Keratinocyte (primary cell): ENCODE data around the gene MPV17L. TPM values are rescaled to one million over a fixed set of nuclear protein-coding genes. Genes with fewer than 3 reads are reported as not detected.
"Not testable (repeated sequence)": the region's sequence is repeated elsewhere in the genome, so short reads cannot be mapped to it uniquely, and the experiment has no call there.

ENCODE experiments used
- DNase-seq: peaks from one replicate; pipeline ENCODE4 v3.0.0-alpha.2; 2011; ENCODE audit warnings: low read depth, missing footprints, low spot score
- FAIRE-seq: peaks from 2 replicates; lab custom pipeline; 2011; peaks lifted over from hg19 to GRCh38; lab: Jason Lieb, UNC
- H2AFZ ChIP-seq: 2 replicates; pipeline ENCODE4 v1.6.0; 2012; ENCODE audit warnings: low read length, control low read depth, inconsistent platforms; ENCODE audit not compliant: control insufficient read depth
- H3K27ac ChIP-seq: 2 replicates; pipeline ENCODE4 v1.5.1; 2011; ENCODE audit warnings: low read length; ENCODE audit not compliant: control insufficient read depth, insufficient read depth
- H3K27me3 ChIP-seq: 3 replicates; pipeline ENCODE4 v1.6.0; 2011; ENCODE audit warnings: low read length; ENCODE audit not compliant: control insufficient read depth, insufficient read depth; ENCODE audit errors: extremely low read depth
- H3K36me3 ChIP-seq, 2 experiments: 2 replicates in 1 of 2; 3 replicates in 1 of 2; pipeline ENCODE4 v1.5.1; 2011; ENCODE audit warnings: low read length in 2 of 2, mild to moderate bottlenecking in 1 of 2; ENCODE audit not compliant: control insufficient read depth in 2 of 2, insufficient read depth in 2 of 2; ENCODE audit errors: extremely low read depth in 1 of 2
- H3K4me1 ChIP-seq: 3 replicates; pipeline ENCODE4 v1.5.1; 2011; ENCODE audit warnings: low read length; ENCODE audit not compliant: control insufficient read depth, insufficient read depth; ENCODE audit errors: extremely low read depth
- H3K4me2 ChIP-seq: 3 replicates; pipeline ENCODE4 v1.6.0; 2011; ENCODE audit warnings: low read depth, low read length; ENCODE audit not compliant: control insufficient read depth, insufficient read depth; ENCODE audit errors: extremely low read depth
- H3K4me3 ChIP-seq, 3 experiments: fragments of 200-600 bp in 1 of 3; sonication (generic) in 1 of 3; 2 replicates in 2 of 3; 3 replicates in 1 of 3; pipeline ENCODE4 v1.5.1; 2011 to 2016; ENCODE audit warnings: low read length in 3 of 3, mild to moderate bottlenecking in 3 of 3, control low read depth in 2 of 3, inconsistent platforms in 1 of 3, low read depth in 1 of 3, mixed read lengths in 1 of 3, mixed run types in 1 of 3, moderate library complexity in 1 of 3; ENCODE audit not compliant: control insufficient read depth in 2 of 3, insufficient read depth in 2 of 3; ENCODE audit errors: extremely low read depth in 1 of 3
- H3K79me2 ChIP-seq: 2 replicates; pipeline ENCODE4 v1.6.0; 2012; ENCODE audit warnings: low read length; ENCODE audit not compliant: control insufficient read depth, insufficient read depth
- H3K9ac ChIP-seq: 3 replicates; pipeline ENCODE4 v1.6.0; 2011; ENCODE audit warnings: low read length; ENCODE audit not compliant: control insufficient read depth, insufficient read depth; ENCODE audit errors: extremely low read depth
- H3K9me1 ChIP-seq: 3 replicates; pipeline ENCODE4 v1.6.0; 2011; ENCODE audit warnings: low read length; ENCODE audit not compliant: control insufficient read depth, insufficient read depth; ENCODE audit errors: extremely low read depth
- H3K9me3 ChIP-seq: 2 replicates; pipeline ENCODE4 v1.5.1; 2012; ENCODE audit warnings: low read depth, low read length; ENCODE audit not compliant: control insufficient read depth
- H4K20me1 ChIP-seq: 3 replicates; pipeline ENCODE4 v1.6.0; 2011; ENCODE audit warnings: low read length; ENCODE audit not compliant: control insufficient read depth, insufficient read depth; ENCODE audit errors: extremely low read depth
- CTCF ChIP-seq, 3 experiments: IDR thresholded peaks in 1 of 3; conservative IDR thresholded peaks in 1 of 3; optimal IDR thresholded peaks in 1 of 3; 2 replicates in 2 of 3; 3 replicates in 1 of 3; pipeline versions ENCODE3 to v1.5.1; 2011; ENCODE audit warnings: low read length in 3 of 3, mild to moderate bottlenecking in 3 of 3, moderate library complexity in 2 of 3, control low read depth in 1 of 3, inconsistent platforms in 1 of 3; ENCODE audit not compliant: insufficient read depth in 2 of 3; ENCODE audit errors: extremely low read depth in 1 of 3
- EZH2 ChIP-seq: IDR thresholded peaks from one replicate; pipeline ENCODE4 v1.6.1; 2012; ENCODE audit warnings: inconsistent platforms, mild to moderate bottlenecking, low read length, moderate library complexity
- dilution Hi-C: fragments of 300-500 bp; cut with MboI; formaldehyde crosslinking; loops from one replicate; pipeline ENCODE4 v1.7.0; 2020; ENCODE audit warnings: low sequenced_read_pairs; ENCODE audit not compliant: extremely low pct_ligation_motif_present
- polyA plus RNA-seq, 5 experiments: library from polyadenylated mRNA; depleted of rRNA in 3 of 5; stranded (reverse) in 3 of 5; stranded (forward) in 1 of 5; unstranded in 1 of 5; fragments of >200 nt; gene quantifications; 1 replicate in 1 of 5; 2 replicates in 3 of 5; 3 replicates in 1 of 5; pipeline versions ENCODE4 v1.2.1 to v1.2.3, GENCODE V29; 2011 to 2012; ENCODE audit warnings: missing spikeins in 2 of 5, low read depth in 1 of 5, low replicate concordance in 1 of 5

Gene MPV17L
- polyA plus RNA-seq, 1 donor (not counting 4 experiments of a cell fraction or from before 2014, with no cell fraction given), result 0.39 TPM

- dilution Hi-C loops, H3K4me2 ChIP-seq, H3K36me3 ChIP-seq, H3K9me3 ChIP-seq, H3K4me3 ChIP-seq, H3K9ac ChIP-seq, H3K27ac ChIP-seq, FAIRE-seq, DNase-seq, H4K20me1 ChIP-seq, H3K27me3 ChIP-seq, H3K4me1 ChIP-seq, H3K79me2 ChIP-seq, H3K9me1 ChIP-seq, H2AFZ ChIP-seq: not testable (repeated sequence)
Measured at GRCh38 chr16:15409476-15409875, 13.9 kb downstream of the MPV17L start.

GRCh38 chr16:15415511-15415985 lies 20.0 kb downstream of the MPV17L start:
- Histone ChIP-seq H4K20me1 (no peaks in the 10 kb centered on the region), H3K9me3 (no peaks in the 10 kb centered on the region), H3K4me3 (no peak overlapping the region), H3K4me2 (peak overlapping the region; percentile 62), H3K27ac (peak overlapping the region; percentile 71), H3K27me3 (no peaks in the 10 kb centered on the region), H3K36me3 (no peaks in the 10 kb centered on the region), H2AFZ (peak overlapping the region; percentile 37), H3K79me2 (no peaks in the 10 kb centered on the region), H3K9ac (no peak overlapping the region), H3K9me1 (no peaks in the 10 kb centered on the region), H3K4me1 (peaks cover 15% of the 10 kb centered on the region)
- TF ChIP-seq EZH2 (no peak), CTCF (optimal IDR thresholded peaks at IDR 0.05 in 1 of 3, IDR thresholded peaks at IDR 0.05 in 1 of 3, conservative IDR thresholded peaks at IDR 0.05 in 1 of 3; ENCODE audit: extremely low read depth in 1 of 3, insufficient read depth in 2 of 3, low read length in 3 of 3) (no peak)
- FAIRE-seq (peak; percentile 46), DNase-seq (no peak)
- dilution Hi-C loops, result no loop called here

- dilution Hi-C loops, result no loop called here
- H3K27me3 ChIP-seq, result no peaks in the 10 kb centered on the region
- H3K9ac ChIP-seq, result no peak overlapping the region
- H3K79me2 ChIP-seq, result no peaks in the 10 kb centered on the region
- no peak overlapping the region for H3K27ac ChIP-seq
- no peaks in the 10 kb centered on the region for H3K9me1 ChIP-seq
- no peaks in the 10 kb centered on the region for H4K20me1 ChIP-seq
- no peak overlapping the region for H2AFZ ChIP-seq
- H3K4me3 ChIP-seq, result no peak overlapping the region
- FAIRE-seq (no peak), DNase-seq (no peak)
- TF ChIP-seq EZH2 (no peak), CTCF (optimal IDR thresholded peaks at IDR 0.05 in 1 of 3, IDR thresholded peaks at IDR 0.05 in 1 of 3, conservative IDR thresholded peaks at IDR 0.05 in 1 of 3; ENCODE audit: extremely low read depth in 1 of 3, insufficient read depth in 2 of 3, low read length in 3 of 3) (no peak)
- H3K4me1 ChIP-seq, result peaks cover 15% of the 10 kb centered on the region
- H3K36me3 ChIP-seq, result no peaks in the 10 kb centered on the region
- no peaks in the 10 kb centered on the region for H3K9me3 ChIP-seq
- no peak overlapping the region for H3K4me2 ChIP-seq
Measured at GRCh38 chr16:15417197-15417596, 21.6 kb downstream of the MPV17L start.
